HUES48 (cell line): ENCODE data around the gene PACRG.

Source experiments
- H3K27ac ChIP-seq: one replicate; pipeline ENCODE4 v1.7.0; 2013; ENCODE audit warnings: low read depth, low read length, inconsistent platforms
- H3K27me3 ChIP-seq: 2 replicates; pipeline ENCODE4 v1.6.1; 2013; ENCODE audit warnings: mild to moderate bottlenecking, low read length; ENCODE audit not compliant: control insufficient read depth, insufficient read depth
- H3K36me3 ChIP-seq: 2 replicates; pipeline ENCODE4 v1.6.1; 2013; ENCODE audit warnings: low read length; ENCODE audit not compliant: control insufficient read depth, insufficient read depth
- H3K4me1 ChIP-seq: 2 replicates; pipeline ENCODE4 v1.6.1; 2013; ENCODE audit warnings: mild to moderate bottlenecking, low read length; ENCODE audit not compliant: control insufficient read depth, insufficient read depth
- H3K4me3 ChIP-seq: 2 replicates; pipeline ENCODE4 v1.5.1; 2013; ENCODE audit warnings: mild to moderate bottlenecking, low read depth, low read length
- H3K9ac ChIP-seq: 2 replicates; pipeline ENCODE4 v1.6.1; 2013; ENCODE audit warnings: mild to moderate bottlenecking, low read depth, low read length, moderate library complexity
- H3K9me3 ChIP-seq: 2 replicates; pipeline ENCODE4 v1.6.1; 2013; ENCODE audit warnings: low read length; ENCODE audit not compliant: control insufficient read depth, insufficient read depth

The PACRG gene

DNA sequence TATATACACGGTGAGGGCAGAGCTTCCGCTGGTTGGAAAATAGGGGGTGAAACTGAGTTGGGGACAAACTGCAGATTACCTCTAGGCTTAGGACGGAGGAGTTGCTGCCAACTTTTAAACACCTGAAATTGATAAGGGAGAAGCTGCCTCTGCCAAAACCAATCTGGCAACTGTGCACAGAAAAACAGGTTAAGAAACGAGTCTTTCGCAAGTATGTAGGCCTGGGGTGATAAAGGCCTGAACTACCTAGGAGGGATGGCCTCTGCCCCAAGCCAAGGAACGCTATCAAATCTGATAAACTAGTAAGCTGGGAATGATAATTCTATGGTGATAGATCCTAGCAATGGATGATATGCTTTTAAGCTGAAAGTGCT, 536.9 kb downstream of the PACRG start:
- no peak overlapping the region for H3K4me3 ChIP-seq
- peaks cover 33% of the 10 kb centered on the region for H3K4me1 ChIP-seq
- H3K9ac ChIP-seq = no peak overlapping the region
- H3K27me3 ChIP-seq = peaks cover 1% of the 10 kb centered on the region
- H3K36me3 ChIP-seq = no peaks in the 10 kb centered on the region
- H3K9me3 ChIP-seq = no peaks in the 10 kb centered on the region
- no peak overlapping the region for H3K27ac ChIP-seq

- no peak overlapping the region for H3K9ac ChIP-seq
- H3K27me3 ChIP-seq = no peaks in the 10 kb centered on the region
- H3K36me3 ChIP-seq = no peaks in the 10 kb centered on the region
- no peaks in the 10 kb centered on the region for H3K4me1 ChIP-seq
- H3K27ac ChIP-seq = no peak overlapping the region
- H3K9me3 ChIP-seq = no peaks in the 10 kb centered on the region
- no peak overlapping the region for H3K4me3 ChIP-seq
Measured at GRCh38 chr6:163281634-163282033, 553.9 kb downstream of the PACRG start.

DNA sequence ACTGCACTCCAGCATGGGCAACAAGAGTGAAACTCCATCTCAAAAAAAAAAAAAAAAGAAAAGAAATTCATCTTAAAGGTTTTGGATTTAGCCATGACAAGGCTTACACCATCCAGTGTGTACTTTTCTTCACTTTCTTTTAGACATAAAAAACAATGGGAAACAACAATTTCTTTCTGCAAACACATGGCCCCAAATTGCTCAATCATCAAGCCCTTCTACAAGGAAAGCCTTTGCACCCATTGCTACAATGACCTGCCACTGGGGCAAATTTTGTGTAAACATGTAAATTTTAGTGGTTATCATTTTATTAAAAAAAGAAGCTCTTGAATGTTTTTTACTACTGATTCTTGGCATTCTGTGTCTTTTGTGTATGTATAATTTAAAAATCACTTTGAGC, 554.9 kb downstream of the PACRG start:
- no peak overlapping the region for H3K4me3 ChIP-seq
- no peaks in the 10 kb centered on the region for H3K9me3 ChIP-seq
- H3K4me1 ChIP-seq = no peaks in the 10 kb centered on the region
- no peaks in the 10 kb centered on the region for H3K36me3 ChIP-seq
- no peak overlapping the region for H3K9ac ChIP-seq
- no peaks in the 10 kb centered on the region for H3K27me3 ChIP-seq
- no peak overlapping the region for H3K27ac ChIP-seq

GRCh38 chr6:163284151-163284550, 556.4 kb downstream of the PACRG start:
- H3K9ac ChIP-seq = no peak overlapping the region
- no peaks in the 10 kb centered on the region for H3K27me3 ChIP-seq
- no peak overlapping the region for H3K4me3 ChIP-seq
- H3K4me1 ChIP-seq = no peaks in the 10 kb centered on the region
- H3K36me3 ChIP-seq = no peaks in the 10 kb centered on the region
- H3K9me3 ChIP-seq = no peaks in the 10 kb centered on the region
- H3K27ac ChIP-seq = no peak overlapping the region

- H3K9ac ChIP-seq = no peak overlapping the region
- H3K4me3 ChIP-seq = no peak overlapping the region
- no peaks in the 10 kb centered on the region for H3K4me1 ChIP-seq
- H3K36me3 ChIP-seq = no peaks in the 10 kb centered on the region
- no peak overlapping the region for H3K27ac ChIP-seq
- no peaks in the 10 kb centered on the region for H3K9me3 ChIP-seq
- no peaks in the 10 kb centered on the region for H3K27me3 ChIP-seq
Measured at GRCh38 chr6:163285691-163286090, 557.9 kb downstream of the PACRG start.

DNA sequence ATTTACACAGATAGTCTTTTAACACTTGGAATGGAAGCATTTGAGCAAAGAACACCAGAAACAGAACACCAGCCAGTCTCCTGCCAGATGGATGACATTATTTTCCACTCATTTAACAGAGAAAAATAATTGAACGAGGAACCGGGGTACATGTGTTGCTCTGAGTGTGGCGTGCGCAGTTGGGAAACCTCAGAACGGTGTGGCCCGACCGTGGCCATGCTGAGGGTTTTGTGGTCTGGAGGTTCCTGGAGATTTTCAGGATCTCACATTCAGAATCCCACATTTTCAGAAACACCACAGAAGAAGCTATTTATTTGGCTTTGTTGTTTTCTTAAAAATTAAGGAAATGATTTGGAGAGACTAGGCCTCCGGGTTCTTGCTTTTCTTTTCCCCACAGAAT, 559.9 kb downstream of the PACRG start:
- Histone ChIP-seq H3K27me3 (no peaks in the 10 kb centered on the region), H3K9me3 (no peaks in the 10 kb centered on the region), H3K9ac (no peak overlapping the region), H3K4me3 (no peak overlapping the region), H3K4me1 (no peaks in the 10 kb centered on the region), H3K36me3 (no peaks in the 10 kb centered on the region), H3K27ac (no peak overlapping the region)

DNA sequence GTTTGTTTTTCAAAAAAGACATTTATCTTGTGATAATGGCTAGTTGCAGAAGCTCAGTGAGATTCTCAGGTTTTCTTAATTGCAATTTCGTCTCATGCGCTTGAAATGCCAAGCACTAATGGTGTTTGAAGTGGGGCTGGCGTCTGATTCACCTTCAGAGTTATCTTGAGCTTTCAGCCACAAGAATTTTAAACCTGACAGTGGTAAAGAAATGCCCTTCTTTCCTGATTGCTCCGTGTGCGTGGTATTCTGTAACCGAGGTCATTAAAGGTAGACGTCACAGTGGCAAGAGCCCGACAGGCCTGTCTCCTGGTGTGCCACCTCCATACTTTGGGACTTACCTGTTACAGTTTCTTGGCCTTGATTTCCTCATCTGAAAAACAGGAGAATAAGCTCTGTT, 560.3 kb downstream of the PACRG start:
- Histone ChIP-seq H3K4me1 (no peaks in the 10 kb centered on the region), H3K27me3 (no peaks in the 10 kb centered on the region), H3K9me3 (no peaks in the 10 kb centered on the region), H3K9ac (no peak overlapping the region), H3K4me3 (no peak overlapping the region), H3K36me3 (no peaks in the 10 kb centered on the region), H3K27ac (no peak overlapping the region)

DNA sequence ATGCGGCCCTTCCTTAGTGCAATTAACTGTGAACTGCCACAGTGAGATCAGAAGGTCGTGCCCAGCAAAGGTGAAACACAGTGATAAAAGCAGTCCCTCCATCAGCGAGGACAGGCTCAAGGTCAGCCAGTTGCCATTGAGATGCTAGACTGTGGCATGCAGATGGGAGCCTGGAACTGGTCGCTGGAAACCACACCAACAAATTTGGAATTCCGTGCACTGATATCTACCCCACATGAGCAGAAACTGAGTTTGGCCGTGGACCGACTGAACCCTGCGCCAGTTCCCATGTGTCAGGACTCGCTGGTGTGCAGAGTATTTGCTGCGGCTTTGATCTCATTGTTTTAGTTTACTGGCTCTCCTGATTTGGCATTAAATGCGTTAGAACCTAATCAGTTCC, 561.1 kb downstream of the PACRG start:
- H3K36me3 ChIP-seq = no peaks in the 10 kb centered on the region
- no peak overlapping the region for H3K9ac ChIP-seq
- H3K4me3 ChIP-seq = no peak overlapping the region
- no peaks in the 10 kb centered on the region for H3K27me3 ChIP-seq
- no peaks in the 10 kb centered on the region for H3K4me1 ChIP-seq
- no peaks in the 10 kb centered on the region for H3K9me3 ChIP-seq
- no peak overlapping the region for H3K27ac ChIP-seq

- Histone ChIP-seq H3K9me3 (no peaks in the 10 kb centered on the region), H3K4me1 (no peaks in the 10 kb centered on the region), H3K27ac (no peak overlapping the region), H3K36me3 (no peaks in the 10 kb centered on the region), H3K4me3 (no peak overlapping the region), H3K27me3 (no peaks in the 10 kb centered on the region), H3K9ac (no peak overlapping the region)
Measured at GRCh38 chr6:163289447-163289846, 561.7 kb downstream of the PACRG start.

DNA sequence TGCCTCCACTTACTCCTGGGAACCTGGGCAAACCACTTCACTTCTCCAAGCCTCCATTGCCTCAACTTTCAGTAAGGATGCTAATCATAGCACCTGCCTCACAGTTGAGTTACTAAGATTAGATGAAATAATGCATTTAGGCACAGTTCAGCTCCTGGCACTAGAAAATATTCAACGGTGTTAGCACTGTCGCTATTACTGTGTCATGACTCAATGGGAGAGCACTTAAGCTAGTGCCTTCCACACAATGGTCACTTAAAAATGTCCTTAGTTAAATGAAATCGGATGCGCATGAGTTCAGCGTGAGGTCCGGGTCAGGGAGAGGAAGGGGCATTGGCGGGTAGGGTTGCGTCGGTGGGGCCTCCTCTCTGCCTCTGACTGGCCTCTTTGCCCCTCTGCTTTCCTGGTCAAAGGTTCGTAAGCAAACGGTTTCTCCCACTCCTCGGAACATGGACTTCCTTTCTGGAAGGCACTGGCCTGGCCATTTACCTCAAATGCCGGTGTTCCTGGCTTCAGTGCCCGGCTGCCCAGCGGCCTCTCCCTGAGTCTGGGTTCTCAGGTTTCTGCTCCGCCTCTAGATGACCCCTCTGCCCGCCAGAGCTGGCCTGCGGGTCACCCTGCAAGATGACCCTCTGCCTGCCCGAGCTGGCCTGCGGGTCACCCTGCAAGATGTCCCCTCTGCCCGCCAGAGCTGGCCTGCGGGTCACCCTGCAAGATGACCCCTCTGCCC, 562.9 kb downstream of the PACRG start:
- Histone ChIP-seq H3K27ac (no peak overlapping the region), H3K27me3 (no peaks in the 10 kb centered on the region), H3K9ac (no peak overlapping the region), H3K9me3 (no peaks in the 10 kb centered on the region), H3K36me3 (no peaks in the 10 kb centered on the region), H3K4me1 (no peaks in the 10 kb centered on the region), H3K4me3 (no peak overlapping the region)

DNA sequence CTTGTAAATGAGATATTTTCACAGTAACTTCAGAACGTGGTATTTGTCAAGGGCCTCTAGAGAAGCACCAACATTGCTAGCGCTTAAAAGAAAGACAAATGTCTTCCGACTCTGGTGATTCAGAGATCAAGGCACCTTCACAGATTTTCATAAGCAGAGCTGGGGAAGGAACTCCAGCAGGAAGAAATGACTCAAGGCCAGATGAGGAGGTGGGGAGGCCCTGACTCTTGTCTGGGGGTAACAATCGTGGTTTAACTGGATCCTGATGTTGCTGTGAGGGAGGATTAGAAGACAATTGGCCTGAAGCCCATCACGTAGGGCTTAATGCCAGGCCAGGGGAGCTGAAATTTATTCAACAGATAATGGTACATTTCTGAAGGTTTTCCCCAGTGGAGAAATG, 563.8 kb downstream of the PACRG start:
- no peak overlapping the region for H3K4me3 ChIP-seq
- no peak overlapping the region for H3K9ac ChIP-seq
- H3K27ac ChIP-seq = no peak overlapping the region
- H3K9me3 ChIP-seq = no peaks in the 10 kb centered on the region
- no peaks in the 10 kb centered on the region for H3K36me3 ChIP-seq
- H3K27me3 ChIP-seq = no peaks in the 10 kb centered on the region
- no peaks in the 10 kb centered on the region for H3K4me1 ChIP-seq

- no peaks in the 10 kb centered on the region for H3K9me3 ChIP-seq
- H3K27me3 ChIP-seq = no peaks in the 10 kb centered on the region
- H3K27ac ChIP-seq = no peak overlapping the region
- no peaks in the 10 kb centered on the region for H3K4me1 ChIP-seq
- no peak overlapping the region for H3K4me3 ChIP-seq
- H3K36me3 ChIP-seq = no peaks in the 10 kb centered on the region
- no peak overlapping the region for H3K9ac ChIP-seq
Measured at GRCh38 chr6:163293286-163293685, 565.5 kb downstream of the PACRG start.
